PC-3 (cell line): ENCODE data around the gene CCDC116.
"Not testable (repeated sequence)": the region's sequence is repeated elsewhere in the genome, so short reads cannot be mapped to it uniquely, and the experiment has no call there.

Experiments used
- EZH2 ChIP-seq: fragments of 300-600 bp; sonication (generic); IDR thresholded peaks from one replicate; pipeline ENCODE4 v1.6.1; 2017; ENCODE audit warnings: antibody characterized with exemption, mild to moderate bottlenecking, low read length; ENCODE audit not compliant: unreplicated experiment
- EZH2phosphoT487 ChIP-seq: fragments of 300-600 bp; sonication (generic); IDR thresholded peaks from 2 replicates; pipeline ENCODE4 v1.6.1; 2018; ENCODE audit warnings: mild to moderate bottlenecking, antibody characterized with exemption, low read length, borderline replicate concordance
- TF ChIP-seq, protein P1 (sequence below): fragments of 300-600 bp; sonication (generic); conservative IDR thresholded peaks from 2 replicates; pipeline ENCODE4 v1.5.1; 2017; ENCODE audit warnings: antibody characterized with exemption, low read depth, mild to moderate bottlenecking, low read length

DNA sequence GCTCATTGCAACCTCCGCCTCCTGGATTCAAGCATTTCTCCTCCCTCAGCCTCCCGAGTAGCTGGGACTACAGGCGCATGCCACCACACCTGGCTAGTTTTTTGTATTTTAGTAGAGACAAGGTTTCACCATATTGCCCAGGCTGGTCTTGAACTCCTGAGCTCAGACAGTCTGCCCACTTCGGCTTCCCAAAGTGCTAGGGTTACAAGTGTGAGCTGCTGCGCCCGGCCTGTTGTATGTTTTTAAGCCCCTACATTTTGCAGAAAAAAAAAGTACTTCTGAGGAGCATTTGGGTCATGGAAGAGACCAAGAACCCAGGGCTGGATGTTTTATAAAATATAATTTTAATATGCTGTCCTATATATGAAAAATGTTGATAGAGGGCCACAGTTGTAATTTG is 15.2 kb upstream of the CCDC116 start:
- TF ChIP-seq, protein P1, sequence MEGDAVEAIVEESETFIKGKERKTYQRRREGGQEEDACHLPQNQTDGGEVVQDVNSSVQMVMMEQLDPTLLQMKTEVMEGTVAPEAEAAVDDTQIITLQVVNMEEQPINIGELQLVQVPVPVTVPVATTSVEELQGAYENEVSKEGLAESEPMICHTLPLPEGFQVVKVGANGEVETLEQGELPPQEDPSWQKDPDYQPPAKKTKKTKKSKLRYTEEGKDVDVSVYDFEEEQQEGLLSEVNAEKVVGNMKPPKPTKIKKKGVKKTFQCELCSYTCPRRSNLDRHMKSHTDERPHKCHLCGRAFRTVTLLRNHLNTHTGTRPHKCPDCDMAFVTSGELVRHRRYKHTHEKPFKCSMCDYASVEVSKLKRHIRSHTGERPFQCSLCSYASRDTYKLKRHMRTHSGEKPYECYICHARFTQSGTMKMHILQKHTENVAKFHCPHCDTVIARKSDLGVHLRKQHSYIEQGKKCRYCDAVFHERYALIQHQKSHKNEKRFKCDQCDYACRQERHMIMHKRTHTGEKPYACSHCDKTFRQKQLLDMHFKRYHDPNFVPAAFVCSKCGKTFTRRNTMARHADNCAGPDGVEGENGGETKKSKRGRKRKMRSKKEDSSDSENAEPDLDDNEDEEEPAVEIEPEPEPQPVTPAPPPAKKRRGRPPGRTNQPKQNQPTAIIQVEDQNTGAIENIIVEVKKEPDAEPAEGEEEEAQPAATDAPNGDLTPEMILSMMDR = not testable (repeated sequence)
- TF ChIP-seq EZH2, EZH2phosphoT487: not testable (repeated sequence)
